Osteoblast (primary cell): Measurements from ENCODE around the gene SMIM24. TPM values are rescaled to one million over a fixed set of nuclear protein-coding genes. Genes with fewer than 3 reads are reported as not detected.
A peak's percentile ranks its signal among the peaks of the same experiment; 100 is the strongest.

Source experiments
- DNase-seq: peaks from one replicate; pipeline ENCODE4 v3.0.0; 2011; ENCODE audit warnings: low spot score, mixed read lengths; ENCODE audit not compliant: insufficient read length; ENCODE audit errors: missing footprints
- H2AFZ ChIP-seq: 2 replicates; pipeline ENCODE4 v1.6.0; 2011; ENCODE audit warnings: mild to moderate bottlenecking, low read length
- H3K27ac ChIP-seq: 2 replicates; pipeline ENCODE4 v1.5.1; 2011; ENCODE audit warnings: mild to moderate bottlenecking, low read depth, low read length, moderate library complexity
- H3K27me3 ChIP-seq: 2 replicates; pipeline ENCODE4 v1.6.0; 2012; ENCODE audit warnings: mild to moderate bottlenecking, control low read depth, inconsistent platforms, low read length, moderate library complexity; ENCODE audit not compliant: insufficient read depth
- H3K36me3 ChIP-seq: 2 replicates; pipeline ENCODE4 v1.5.1; 2011; ENCODE audit warnings: mild to moderate bottlenecking, low read length, control low read depth, moderate library complexity; ENCODE audit not compliant: insufficient read depth
- H3K4me1 ChIP-seq: 2 replicates; pipeline ENCODE4 v1.5.1; 2011; ENCODE audit warnings: mild to moderate bottlenecking, low read length, control low read depth, moderate library complexity; ENCODE audit not compliant: insufficient read depth
- H3K4me2 ChIP-seq: 2 replicates; pipeline ENCODE4 v1.6.0; 2011; ENCODE audit warnings: mild to moderate bottlenecking, low read length; ENCODE audit not compliant: insufficient read depth
- H3K4me3 ChIP-seq: fragments of 200-600 bp; sonication (generic); 3 replicates; pipeline ENCODE4 v1.5.1; 2012; ENCODE audit warnings: mild to moderate bottlenecking, low read length, inconsistent platforms; ENCODE audit not compliant: insufficient read depth
- H3K79me2 ChIP-seq: 2 replicates; pipeline ENCODE4 v1.6.0; 2012; ENCODE audit warnings: mild to moderate bottlenecking, low read length, control low read depth, inconsistent platforms; ENCODE audit not compliant: insufficient read depth
- H3K9me3 ChIP-seq: 2 replicates; pipeline ENCODE4 v1.5.1; 2011; ENCODE audit warnings: low read depth, low read length, control low read depth
- H4K20me1 ChIP-seq: 2 replicates; pipeline ENCODE4 v1.6.0; 2012; ENCODE audit warnings: mild to moderate bottlenecking, low read length, control low read depth; ENCODE audit not compliant: insufficient read depth
- CTCF ChIP-seq: IDR thresholded peaks from 2 replicates; pipeline ENCODE4 v1.5.1; 2011; ENCODE audit warnings: mild to moderate bottlenecking, low read depth, low read length, moderate library complexity; ENCODE audit errors: extremely low read depth
- total RNA-seq: library from RNA; depleted of rRNA; stranded (reverse); fragments of >200 nt; gene quantifications from 2 replicates; pipeline ENCODE4 v1.2.3, GENCODE V29; 2012

SMIM24 gene
- total RNA-seq, 1 donor: not detected

- H3K27ac ChIP-seq: no peak overlapping the region
These were observed 24.4 kb upstream of the SMIM24 start for GRCh38 chr19:3504735-3505134.

DNA sequence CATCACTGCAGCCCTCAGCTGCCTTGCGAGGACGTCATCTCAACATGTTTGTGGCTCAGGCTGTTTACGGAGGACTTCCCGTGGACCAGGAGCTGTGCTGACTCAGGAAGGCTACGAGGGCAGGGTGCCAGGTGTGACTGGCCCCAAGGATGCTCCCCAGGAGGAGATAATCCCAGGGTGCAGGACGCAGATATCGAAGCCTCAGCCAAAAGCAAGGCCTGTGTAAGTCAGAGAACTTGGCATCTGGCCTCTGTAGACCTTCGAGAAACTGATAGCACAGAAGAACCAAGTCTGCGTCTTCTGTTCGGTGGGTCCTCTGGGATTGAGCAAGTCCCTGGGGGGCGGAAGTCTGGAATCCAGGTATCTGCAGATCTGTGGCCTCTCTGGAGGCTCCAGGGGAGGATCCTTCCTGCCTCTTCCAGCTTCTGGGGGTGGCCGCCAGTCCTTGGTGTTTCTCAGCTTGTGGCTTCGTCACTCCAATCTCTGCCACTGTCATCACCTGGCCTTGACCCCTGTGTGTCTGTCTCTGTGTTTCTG is 22.8 kb upstream of the SMIM24 start:
- Histone ChIP-seq H3K36me3 (no peaks in the 10 kb centered on the region), H2AFZ (peak overlapping the region; percentile 35), H3K4me1 (peaks cover 15% of the 10 kb centered on the region), H3K4me2 (no peak overlapping the region), H3K27me3 (no peaks in the 10 kb centered on the region), H3K9me3 (no peaks in the 10 kb centered on the region), H3K27ac (no peak overlapping the region), H3K4me3 (no peak overlapping the region), H4K20me1 (peaks cover 3% of the 10 kb centered on the region), H3K79me2 (peaks cover 42% of the 10 kb centered on the region)
- TF ChIP-seq CTCF: no peak
- no peak for DNase-seq

More at GRCh38 chr19:3504735-3505134, 24.4 kb upstream of the SMIM24 start:
- Histone ChIP-seq H3K4me3 (no peak overlapping the region), H3K9me3 (no peaks in the 10 kb centered on the region), H3K4me1 (peaks cover 25% of the 10 kb centered on the region), H4K20me1 (peaks cover 17% of the 10 kb centered on the region), H3K36me3 (peaks cover 1% of the 10 kb centered on the region), H2AFZ (no peak overlapping the region), H3K79me2 (peaks cover 44% of the 10 kb centered on the region), H3K27me3 (no peaks in the 10 kb centered on the region), H3K4me2 (no peak overlapping the region)
- no peak for TF ChIP-seq CTCF
- no peak for DNase-seq

- no peak overlapping the region for H3K27ac ChIP-seq
- peaks cover 15% of the 10 kb centered on the region for H3K4me1 ChIP-seq
- H3K27me3 ChIP-seq: no peaks in the 10 kb centered on the region
- no peak overlapping the region for H3K4me2 ChIP-seq
- H3K4me3 ChIP-seq: no peak overlapping the region
- H3K79me2 ChIP-seq: peaks cover 42% of the 10 kb centered on the region
- no peak for DNase-seq
- no peak for TF ChIP-seq CTCF
- peaks cover 5% of the 10 kb centered on the region for H3K36me3 ChIP-seq
- H2AFZ ChIP-seq: no peak overlapping the region
- no peaks in the 10 kb centered on the region for H3K9me3 ChIP-seq
- peaks cover 4% of the 10 kb centered on the region for H4K20me1 ChIP-seq
These were observed 21.5 kb upstream of the SMIM24 start for GRCh38 chr19:3501780-3502179.

DNA sequence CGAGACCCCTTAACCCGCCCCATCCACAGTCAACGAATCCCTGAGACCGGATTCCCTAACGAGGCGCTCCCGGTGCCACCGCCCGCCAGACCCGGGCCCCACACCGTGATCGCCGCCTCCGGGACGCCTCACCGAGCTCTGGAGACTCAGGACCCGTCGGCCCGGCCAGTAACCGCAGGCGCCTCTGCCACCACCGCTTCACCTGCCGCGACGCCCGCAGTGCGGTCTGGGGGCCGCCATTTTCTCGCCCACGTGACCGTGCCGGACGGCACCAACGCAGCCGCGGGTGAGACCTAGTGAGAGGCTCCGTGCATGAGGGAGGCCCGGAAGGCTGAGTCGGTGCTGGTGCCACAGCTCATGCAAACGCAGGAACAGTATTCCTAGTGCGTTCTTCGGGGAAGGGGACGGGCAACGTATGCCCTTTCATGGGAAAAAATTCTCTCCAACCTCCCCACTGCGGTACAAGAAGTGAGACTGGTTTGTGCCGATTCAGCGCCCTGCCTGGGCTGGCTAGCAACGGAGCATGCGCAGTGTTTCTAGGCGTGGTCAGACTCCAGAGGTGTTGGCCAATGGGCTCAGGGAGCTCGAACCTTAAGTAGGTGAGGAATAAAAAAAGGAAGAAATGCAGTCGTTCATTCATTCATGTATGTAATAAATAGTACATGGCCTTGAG is 20.2 kb upstream of the SMIM24 start, which contains the start of gene DOHH:
TSS of gene DOHH (minus strand) at position 246 of the 673 bp plus-strand sequence. CDS start 3,860 bp downstream, outside the sequence.
- H3K9me3 ChIP-seq: no peaks in the 10 kb centered on the region
- peak; percentile 99 for DNase-seq
- H3K4me3 ChIP-seq: peak within 1 kb of the TSS; percentile 94
- peaks cover 36% of the 10 kb centered on the region for H3K79me2 ChIP-seq
- H4K20me1 ChIP-seq: peaks cover 7% of the 10 kb centered on the region
- H3K27ac ChIP-seq: peak within 1 kb of the TSS; percentile 93
- peaks cover 15% of the 10 kb centered on the region for H3K36me3 ChIP-seq
- H3K4me1 ChIP-seq: peaks cover 13% of the 10 kb centered on the region
- no peaks in the 10 kb centered on the region for H3K27me3 ChIP-seq
- TF ChIP-seq CTCF: no peak
- H2AFZ ChIP-seq: peak within 1 kb of the TSS; percentile 92
- peak within 1 kb of the TSS; percentile 88 for H3K4me2 ChIP-seq
